A673 (cell line): ENCODE measurements around the gene TERB2. TPM values are rescaled to one million over a fixed set of nuclear protein-coding genes. Genes with fewer than 3 reads are reported as not detected.
"Not testable (repeated sequence)": the region's sequence is repeated elsewhere in the genome, so short reads cannot be mapped to it uniquely, and the experiment has no call there.

Experiments
- BruUV-seq: library from RNA; stranded (reverse); fragments of 400-500 nt; replicated peaks from 2 replicates; lab custom pipeline; 2021; lab: Mats Ljungman, UMichigan
- CTCF ChIA-PET: fragments of 300-600 bp; sonication (Branson Sonifier 250); formaldehyde crosslinking; loops from one replicate; lab custom pipeline; 2022; ENCODE audit warnings: antibody characterized with exemption; lab: Charles Lee
- POLR2A ChIA-PET: fragments of 300-600 bp; sonication (Branson Sonifier 250); formaldehyde crosslinking; loops from one replicate; lab custom pipeline; 2022; ENCODE audit warnings: antibody characterized with exemption; ENCODE audit not compliant: low non-redundant PET; lab: Charles Lee
- DNase-seq: peaks from one replicate; pipeline ENCODE4 v3.0.0-alpha.2; 2015; ENCODE audit warnings: low spot score
- H3K27ac ChIP-seq: fragments of 200-600 bp; sonication (generic); 2 replicates; pipeline ENCODE4 v1.5.1; 2016; ENCODE audit warnings: mixed run types, low read depth, mild to moderate bottlenecking, mixed read lengths, antibody characterized with exemption, low read length; ENCODE audit not compliant: poor library complexity, severe bottlenecking
- H3K27me3 ChIP-seq: fragments of 200-600 bp; sonication (generic); replicated peaks from 2 replicates; pipeline ENCODE4 v1.6.1; 2017; ENCODE audit warnings: mixed run types, low read depth, mild to moderate bottlenecking, mixed read lengths, antibody characterized with exemption, low read length; ENCODE audit not compliant: insufficient read depth, poor library complexity
- H3K36me3 ChIP-seq: fragments of 200-600 bp; sonication (generic); 2 replicates; pipeline ENCODE4 v1.6.1; 2016; ENCODE audit warnings: mixed run types, mild to moderate bottlenecking, mixed read lengths, antibody characterized with exemption, low read length; ENCODE audit not compliant: insufficient read depth, poor library complexity, severe bottlenecking
- H3K4me1 ChIP-seq: fragments of 200-600 bp; sonication (generic); 2 replicates; pipeline ENCODE4 v1.6.1; 2017; ENCODE audit warnings: mixed run types, mild to moderate bottlenecking, mixed read lengths, antibody characterized with exemption, low read length; ENCODE audit not compliant: insufficient read depth, poor library complexity, severe bottlenecking
- H3K4me3 ChIP-seq: fragments of 200-600 bp; sonication (generic); 2 replicates; pipeline ENCODE4 v1.5.1; 2016; ENCODE audit warnings: low read depth, mixed run types, mild to moderate bottlenecking, mixed read lengths, low read length; ENCODE audit not compliant: poor library complexity, severe bottlenecking
- H3K9me3 ChIP-seq: fragments of 200-600 bp; sonication (generic); 2 replicates; pipeline ENCODE4 v1.6.1; 2016; ENCODE audit warnings: mixed run types, low read depth, mild to moderate bottlenecking, mixed read lengths, antibody characterized with exemption, low read length; ENCODE audit not compliant: poor library complexity, severe bottlenecking
- CTCF ChIP-seq: fragments of 300-800, 200-600 bp; sonication (generic); conservative IDR thresholded peaks from 2 replicates; pipeline ENCODE4 v1.5.1; 2017; ENCODE audit warnings: low read depth, mild to moderate bottlenecking, antibody characterized with exemption, low read length, moderate library complexity, mixed read lengths
- EZH2 ChIP-seq: fragments of 200-600 bp; sonication (generic); IDR thresholded peaks from 2 replicates; pipeline ENCODE4 v1.6.1; 2017; ENCODE audit warnings: borderline replicate concordance, low read depth, mild to moderate bottlenecking, mixed read lengths, antibody characterized with exemption, low read length; ENCODE audit not compliant: poor library complexity, severe bottlenecking
- intact Hi-C: fragments of 100-400 bp; cut with micrococcal nuclease; formaldehyde crosslinking; loops from one replicate; pipeline ENCODE4 v1.10.0; 2022; ENCODE audit not compliant: unreplicated experiment
- total RNA-seq: library from RNA; stranded (reverse); gene quantifications from 2 replicates; pipeline ENCODE4 v1.2.3, GENCODE V29; 2021

Gene TERB2
- total RNA-seq, 1 experiment from 2014 or later = not detected

DNA sequence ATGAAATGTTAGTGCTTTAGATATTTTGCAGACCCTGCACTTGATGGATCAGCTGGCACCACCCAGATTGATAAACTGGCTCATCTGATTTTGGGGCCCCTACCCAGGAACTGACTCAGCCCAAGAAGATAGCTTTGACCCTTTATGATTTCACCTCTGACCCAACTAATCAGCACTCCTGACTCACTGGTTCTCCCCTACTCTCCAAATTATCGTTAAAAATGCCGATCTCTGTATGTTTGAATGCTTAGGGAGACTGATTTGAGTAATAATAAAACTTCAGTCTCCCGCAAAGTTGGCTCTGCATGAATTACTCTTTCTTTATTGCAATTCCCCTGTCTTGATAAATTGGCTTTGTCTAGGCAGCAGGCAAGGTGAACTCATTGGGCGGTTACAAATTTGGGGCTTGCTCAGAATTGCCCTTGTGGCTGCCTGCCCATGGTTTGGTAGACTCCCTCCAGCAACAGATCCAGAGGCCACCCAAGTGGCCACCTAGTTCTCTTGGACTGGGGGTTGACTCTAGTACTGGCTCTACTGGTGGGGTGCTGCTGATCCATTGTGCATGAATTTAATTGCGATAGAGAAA is 48.2 kb downstream of the TERB2 start:
- intact Hi-C loops, POLR2A ChIA-PET, CTCF ChIA-PET: not testable (repeated sequence)

GRCh38 chr15:45009046-45009445 is 52.6 kb downstream of the TERB2 start:
- DNase-seq = no peak
- intact Hi-C loops = no loop called here
- Histone ChIP-seq H3K36me3 (no peaks in the 10 kb centered on the region), H3K4me1 (no peaks in the 10 kb centered on the region), H3K4me3 (no peak overlapping the region), H3K27ac (no peak overlapping the region), H3K9me3 (no peaks in the 10 kb centered on the region), H3K27me3 (no peaks in the 10 kb centered on the region)
- TF ChIP-seq CTCF (no peak), EZH2 (no peak)
- ChIA-PET CTCF (no interaction called here), POLR2A (no interaction called here)
- no TSS peak for BruUV-seq

More for the DNA sequence above, 48.2 kb downstream of the TERB2 start:
- DNase-seq, H3K4me1 ChIP-seq, H3K27me3 ChIP-seq, BruUV-seq, H3K9me3 ChIP-seq, H3K27ac ChIP-seq, H3K36me3 ChIP-seq, H3K4me3 ChIP-seq: not testable (repeated sequence)

GRCh38 chr15:45015114-45015513 is 58.6 kb downstream of the TERB2 start:
- intact Hi-C loops, H3K9me3 ChIP-seq, POLR2A ChIA-PET, BruUV-seq, H3K27me3 ChIP-seq, H3K4me3 ChIP-seq, CTCF ChIA-PET, H3K27ac ChIP-seq, H3K36me3 ChIP-seq, DNase-seq, H3K4me1 ChIP-seq: not testable (repeated sequence)

DNA sequence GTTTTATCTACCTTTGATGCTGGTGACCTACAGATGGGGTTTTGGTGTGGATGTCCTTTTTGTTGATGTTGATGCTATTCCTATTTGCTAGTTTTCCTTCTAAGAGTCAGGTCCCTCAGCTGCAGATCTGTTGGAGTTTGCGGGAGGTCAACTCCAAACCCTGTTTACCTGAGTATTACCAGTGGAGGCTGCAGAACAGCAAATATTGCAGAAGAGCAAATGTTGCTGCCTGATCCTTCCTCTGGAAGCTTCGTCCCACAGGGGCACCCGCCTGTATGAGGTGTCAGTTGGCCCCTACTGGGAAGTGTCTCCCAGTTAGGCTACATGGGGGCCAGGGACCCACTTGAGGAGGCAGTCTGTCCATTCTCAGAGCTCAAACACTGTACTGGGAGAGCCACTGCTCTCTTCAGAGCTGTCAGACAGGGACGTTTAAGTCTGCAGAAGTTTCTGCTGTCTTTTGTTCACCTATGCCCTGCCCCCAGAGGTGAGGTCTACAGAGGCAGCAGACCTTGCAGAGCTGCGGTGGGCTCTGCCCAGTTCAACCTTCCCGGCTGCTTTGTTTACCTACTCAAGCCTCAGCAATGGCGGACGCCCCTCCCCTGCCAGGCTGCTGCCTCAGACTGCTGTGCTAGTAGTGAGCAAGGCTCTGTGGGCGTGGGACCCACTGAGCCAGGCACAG is 63.9 kb downstream of the TERB2 start:
- DNase-seq, H3K27me3 ChIP-seq, H3K27ac ChIP-seq, BruUV-seq, H3K4me1 ChIP-seq, H3K4me3 ChIP-seq, POLR2A ChIA-PET, CTCF ChIA-PET, H3K9me3 ChIP-seq, H3K36me3 ChIP-seq: not testable (repeated sequence)
- intact Hi-C loops = loop anchor here (10.0 kb wide), 1 partner anchor 296 kb away; no protein-coding TSS in a partner anchor

- H3K27ac ChIP-seq, CTCF ChIA-PET, H3K4me1 ChIP-seq, H3K4me3 ChIP-seq, DNase-seq, BruUV-seq, H3K9me3 ChIP-seq, H3K27me3 ChIP-seq, H3K36me3 ChIP-seq, POLR2A ChIA-PET: not testable (repeated sequence)
- intact Hi-C loops = loop anchor here (10.0 kb wide), 1 partner anchor 296 kb away; no protein-coding TSS in a partner anchor
Observed at GRCh38 chr15:45020901-45021259, 64.4 kb downstream of the TERB2 start.
